HL-60/S4 treated with retinoic acid at 250 ng/mL for 4 days and 3 days (cell line): Measurements from ENCODE around the gene ALDH7A1.

Source experiments
- in situ Hi-C: fragments of 300-500 bp; cut with MboI; formaldehyde crosslinking; loops from 2 replicates; pipeline ENCODE4 v1.7.0; 2022; ENCODE audit warnings: low sequenced_read_pairs

ALDH7A1 gene

DNA sequence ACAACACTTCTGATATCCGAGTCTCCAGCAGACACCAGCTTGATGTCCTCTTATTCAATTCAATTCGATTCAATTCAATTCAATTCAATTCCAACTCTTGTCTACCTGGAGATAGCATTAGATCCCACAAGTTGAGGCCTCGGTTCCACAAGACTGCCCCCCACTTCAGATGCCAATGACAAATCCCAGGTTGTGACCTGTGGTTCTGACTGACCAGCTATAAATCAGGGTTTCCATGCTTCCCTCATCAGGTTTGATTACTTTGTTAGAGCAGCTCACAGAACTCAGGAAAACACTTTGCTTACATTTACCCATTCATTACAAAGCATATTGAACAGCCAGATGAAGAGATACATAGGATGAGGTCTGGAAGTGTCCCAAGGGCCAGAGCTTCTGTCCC, 82.6 kb downstream of the ALDH7A1 start:
- in situ Hi-C loops, result no loop called here

DNA sequence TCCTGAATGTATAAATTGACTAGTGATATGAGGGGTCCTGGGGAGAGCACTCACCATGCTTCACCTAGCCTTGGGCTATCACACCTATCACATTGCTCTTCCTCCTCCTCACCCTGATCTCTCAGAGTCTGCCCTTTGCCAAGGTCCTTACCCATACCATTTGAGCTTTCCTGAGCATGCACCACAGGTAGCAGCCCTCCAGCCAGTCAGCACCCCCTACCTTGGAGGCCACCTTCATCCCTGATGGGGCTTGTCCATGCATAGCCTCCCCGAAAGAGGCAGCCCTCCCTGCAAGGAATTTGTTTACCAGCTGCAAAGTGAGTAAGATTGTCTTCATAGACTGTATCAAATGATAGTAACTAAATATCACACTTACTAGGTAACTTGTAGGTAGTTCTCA, 83.1 kb downstream of the ALDH7A1 start:
- in situ Hi-C loops, result no loop called here

DNA sequence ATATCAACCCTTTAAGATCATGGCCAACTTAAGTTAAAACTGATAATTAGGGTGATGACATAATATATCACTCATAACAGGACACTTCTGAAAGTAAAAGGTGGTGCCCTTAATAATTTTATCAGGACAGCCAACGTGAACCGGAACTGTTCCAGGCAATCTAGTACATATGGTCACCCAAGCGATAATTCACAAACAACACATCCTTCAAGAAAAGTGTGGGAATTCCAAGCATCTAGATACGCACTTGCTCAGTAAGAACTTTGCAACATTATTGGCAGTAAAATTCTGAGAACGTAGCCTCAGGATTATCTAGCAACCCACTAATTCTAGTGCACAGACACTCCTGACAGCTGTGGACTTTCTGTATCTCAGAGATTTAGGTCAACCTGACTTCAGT, 85.7 kb downstream of the ALDH7A1 start:
- in situ Hi-C loops, result no loop called here

DNA sequence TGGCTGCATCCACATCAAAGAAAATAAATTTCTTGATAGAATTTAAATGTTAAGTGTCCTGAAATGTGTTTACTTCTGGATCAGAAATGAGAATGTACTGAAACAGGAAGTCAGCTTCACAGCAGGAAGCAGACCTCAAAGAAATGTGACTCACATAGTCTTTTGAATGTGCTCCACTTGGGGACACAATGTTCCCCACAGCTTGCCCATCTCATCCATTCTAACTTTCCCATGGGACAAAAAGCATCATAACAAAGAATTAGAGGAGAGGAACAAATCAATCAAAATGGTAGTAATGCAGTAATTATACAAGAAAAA, 86.1 kb downstream of the ALDH7A1 start:
- in situ Hi-C loops, result no loop called here

- in situ Hi-C loops, result no loop called here
Measured at GRCh38 chr5:126508251-126508961, 86.6 kb downstream of the ALDH7A1 start.

- in situ Hi-C loops, result no loop called here
Measured at GRCh38 chr5:126506079-126506478, 88.9 kb downstream of the ALDH7A1 start.

DNA sequence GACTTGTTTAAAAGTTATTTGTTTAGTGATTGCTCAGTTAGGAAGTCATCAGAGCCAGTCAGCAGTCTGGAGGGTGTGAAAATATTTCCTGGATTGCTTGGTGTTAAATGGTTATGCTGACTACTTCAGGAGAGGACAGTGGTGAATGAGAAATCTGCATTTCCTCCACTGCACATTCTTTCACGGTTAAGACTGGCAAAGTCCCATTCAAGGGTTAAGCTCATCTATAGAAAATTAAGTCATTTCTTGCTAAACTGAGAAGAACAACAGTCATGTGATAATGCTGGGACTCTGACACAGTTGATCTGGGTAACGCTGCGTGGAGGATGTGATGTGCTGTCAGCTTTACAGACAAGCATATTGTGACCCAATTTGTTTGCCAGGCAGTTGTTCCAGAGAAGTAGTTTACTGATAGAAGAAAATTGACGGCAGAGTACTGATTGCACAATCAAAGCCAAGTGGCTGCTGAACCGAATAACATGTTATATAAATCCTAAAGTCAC, 91.4 kb downstream of the ALDH7A1 start:
- in situ Hi-C loops, result no loop called here

GRCh38 chr5:126501448-126501847, 93.6 kb downstream of the ALDH7A1 start:
- in situ Hi-C loops, result no loop called here

DNA sequence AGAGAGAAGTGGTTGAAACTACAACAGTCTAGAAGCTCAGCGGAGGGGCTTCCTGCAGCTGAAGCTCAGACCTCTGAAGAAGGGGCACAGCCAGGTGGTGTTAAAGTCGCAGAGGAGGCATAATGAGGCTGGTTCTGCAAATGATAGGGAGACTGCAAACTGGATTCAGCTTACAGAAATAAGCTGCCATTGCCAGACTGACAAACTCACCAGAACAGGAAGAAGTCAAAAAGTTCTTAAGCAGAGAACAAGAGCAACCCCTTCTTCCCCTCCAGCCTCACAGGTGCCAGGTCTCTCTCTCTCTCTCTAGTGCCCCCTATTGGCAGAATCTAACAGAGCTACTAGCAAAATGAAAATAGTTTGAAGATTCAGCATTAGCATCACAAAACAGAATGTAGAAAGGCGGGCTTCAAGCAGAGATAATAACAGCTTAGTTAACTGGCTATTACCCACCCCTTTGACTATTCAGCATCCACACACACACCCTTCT, 95.1 kb downstream of the ALDH7A1 start:
- in situ Hi-C loops, result no loop called here

DNA sequence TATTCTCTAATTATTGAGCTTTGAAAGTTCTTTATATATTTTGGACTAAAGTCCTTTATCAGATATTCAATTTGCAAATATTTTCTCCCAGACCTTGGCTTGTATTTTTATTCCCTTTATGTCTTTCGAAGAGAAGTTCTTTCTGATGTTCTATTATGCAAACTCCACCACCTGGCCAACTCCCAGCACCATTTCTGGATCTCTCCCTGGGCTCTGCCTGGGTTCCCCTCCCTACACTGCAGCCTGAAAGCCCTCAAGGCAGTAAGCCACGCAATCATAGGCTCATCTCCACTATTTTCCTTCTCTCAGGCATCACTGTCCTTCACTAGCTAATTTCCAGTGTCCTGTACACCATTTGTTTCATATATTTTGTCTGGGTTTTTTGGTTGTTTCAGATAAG, 95.7 kb downstream of the ALDH7A1 start:
- in situ Hi-C loops, result no loop called here

DNA sequence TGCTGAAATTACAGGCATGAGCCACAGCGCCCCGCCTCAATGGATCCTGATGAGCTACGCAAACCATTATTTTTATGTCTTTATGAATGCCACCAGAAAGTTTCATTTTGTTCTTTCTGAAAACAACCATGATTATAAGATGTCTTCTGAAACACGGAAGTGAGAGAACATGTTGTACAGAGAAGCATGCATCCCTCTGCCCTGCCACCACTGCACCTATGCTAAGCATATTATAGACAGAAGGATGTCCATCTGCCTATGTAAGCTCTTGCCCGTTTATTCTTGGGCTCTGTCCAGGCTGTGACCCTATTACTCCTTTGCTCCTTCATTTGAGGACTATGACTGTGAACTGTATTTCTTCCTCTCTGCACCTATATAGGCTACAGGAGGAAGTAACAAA, 97.5 kb downstream of the ALDH7A1 start:
- in situ Hi-C loops, result no loop called here

DNA sequence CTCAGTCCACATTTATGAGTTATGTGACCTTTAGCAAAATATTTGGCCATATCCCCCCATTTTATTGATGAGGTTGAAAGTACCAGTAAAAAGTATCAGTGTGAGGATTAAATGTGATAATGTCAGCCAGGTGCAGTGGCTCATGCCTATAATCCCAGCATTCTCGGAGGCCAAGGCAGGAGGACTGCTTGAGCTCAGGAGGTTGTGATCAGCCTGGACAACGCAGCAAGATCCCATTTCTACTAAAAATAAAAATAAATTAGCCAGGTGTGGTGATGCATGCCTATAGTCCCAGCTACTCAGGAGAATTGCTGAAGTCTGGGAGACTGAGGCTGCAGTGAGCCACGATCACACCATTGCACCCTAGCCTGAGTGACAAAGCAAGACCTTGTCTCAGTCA, 100.6 kb downstream of the ALDH7A1 start:
- in situ Hi-C loops, result no loop called here

DNA sequence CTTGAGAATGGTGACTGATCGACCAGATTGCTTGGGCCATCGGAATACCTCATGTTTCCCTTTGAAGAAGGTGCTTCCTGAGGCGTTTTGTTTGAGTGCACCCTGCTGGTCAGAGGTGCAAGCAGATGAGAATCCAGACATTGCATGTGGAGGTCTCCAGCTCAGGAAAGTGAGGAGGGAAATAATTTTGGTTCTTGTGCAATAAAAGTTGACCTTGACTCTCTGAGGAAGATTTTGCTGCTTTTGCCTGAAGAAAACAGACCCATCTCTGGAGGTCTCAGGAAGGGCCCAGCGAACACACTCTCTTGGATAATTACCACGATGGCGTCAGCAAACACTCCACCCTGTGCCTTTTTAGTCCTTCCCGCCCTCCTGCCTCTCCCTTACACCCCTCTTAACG, 102.1 kb downstream of the ALDH7A1 start:
- in situ Hi-C loops, result no loop called here

GRCh38 chr5:126490167-126490940, 104.7 kb downstream of the ALDH7A1 start:
- in situ Hi-C loops, result no loop called here

DNA sequence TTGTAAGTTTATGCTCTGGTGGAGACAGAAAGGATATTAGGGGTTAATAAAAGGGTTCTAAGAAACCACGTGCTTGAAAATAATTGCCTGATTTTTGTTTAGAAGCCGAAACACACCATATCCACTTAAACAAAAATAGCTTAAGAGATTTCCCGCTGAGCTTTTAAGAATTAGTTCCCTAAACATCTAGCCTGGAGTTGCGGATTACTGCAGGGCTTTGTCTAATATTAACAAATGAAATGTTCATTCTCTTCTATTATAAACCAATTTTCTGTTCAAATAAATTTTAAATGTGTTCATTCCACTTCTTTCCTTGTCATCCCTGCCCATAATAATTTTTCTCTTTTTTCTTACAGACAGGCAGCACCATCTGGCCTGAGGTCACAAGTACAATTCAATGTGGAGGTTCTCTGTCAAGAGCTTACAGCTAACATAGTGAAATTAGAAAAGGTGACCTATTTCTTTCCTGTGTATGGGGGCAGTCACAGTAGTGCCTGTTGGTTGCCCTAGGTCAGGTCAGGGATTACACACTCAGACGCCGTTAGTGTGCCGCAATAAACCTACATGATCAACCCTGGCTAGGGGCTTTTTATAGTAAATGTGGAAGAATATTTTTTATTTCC, 106.5 kb downstream of the ALDH7A1 start:
- in situ Hi-C loops, result no loop called here

- in situ Hi-C loops, result no loop called here
Measured at GRCh38 chr5:126487596-126487995, 107.4 kb downstream of the ALDH7A1 start.

- in situ Hi-C loops, result no loop called here
Measured at GRCh38 chr5:126486332-126486731, 108.7 kb downstream of the ALDH7A1 start.

DNA sequence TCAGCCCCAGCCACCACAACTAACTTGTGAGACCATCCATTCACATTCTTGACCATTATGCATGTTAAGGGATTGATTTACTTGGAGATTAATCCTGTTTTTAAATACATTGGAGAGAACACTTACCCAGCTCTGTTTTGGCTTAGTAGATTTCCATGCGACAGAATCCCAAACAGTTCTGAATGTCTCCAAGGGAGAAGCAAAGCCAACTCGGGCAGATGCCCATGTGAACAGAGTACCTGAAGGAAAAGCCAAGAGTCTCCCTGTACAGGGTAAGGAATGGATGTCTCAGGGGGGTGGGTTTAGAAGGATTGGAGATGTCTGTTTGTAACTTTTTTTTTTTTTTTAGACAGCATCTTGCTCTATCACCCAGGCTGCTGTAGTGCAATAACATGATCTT, 110.8 kb downstream of the ALDH7A1 start:
- in situ Hi-C loops, result no loop called here

DNA sequence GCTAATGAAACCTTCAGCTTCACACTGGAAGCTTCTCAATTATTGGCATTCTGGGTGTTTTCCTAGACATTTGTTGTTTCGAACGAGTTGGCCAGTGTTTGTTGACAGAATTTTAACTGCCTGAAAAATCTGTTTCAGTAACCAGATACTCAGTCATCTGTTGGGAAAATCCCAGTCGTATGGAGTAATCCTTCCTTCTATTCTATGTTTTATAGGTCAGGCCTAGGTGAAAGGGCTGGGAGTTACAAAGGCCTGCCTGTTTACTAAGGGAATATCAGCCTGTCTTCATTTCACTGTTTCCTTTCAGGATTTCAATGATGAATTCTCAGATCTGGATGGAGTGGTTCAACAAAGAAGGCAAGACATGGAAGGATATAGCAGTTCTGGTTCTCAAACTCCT, 111.9 kb downstream of the ALDH7A1 start:
- in situ Hi-C loops, result no loop called here

DNA sequence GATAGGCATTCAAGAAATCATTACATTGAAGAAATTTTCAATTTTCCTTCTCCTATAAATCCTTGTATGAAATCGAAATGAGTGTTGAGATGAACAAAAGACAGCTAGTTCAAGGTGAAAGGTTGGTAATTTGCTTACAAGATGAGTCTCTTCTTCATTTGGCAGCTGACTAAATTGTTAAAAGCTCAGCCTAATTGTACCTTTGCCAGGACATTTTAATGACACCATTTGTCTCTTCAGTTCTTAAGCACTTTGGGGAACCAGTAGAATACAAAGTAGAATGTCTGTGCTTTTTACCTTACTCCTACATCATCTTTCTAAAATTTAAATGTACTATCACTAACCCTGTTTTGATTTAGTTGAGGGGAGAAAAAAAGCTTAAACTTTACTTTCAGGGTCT, 112.4 kb downstream of the ALDH7A1 start:
- in situ Hi-C loops, result no loop called here

DNA sequence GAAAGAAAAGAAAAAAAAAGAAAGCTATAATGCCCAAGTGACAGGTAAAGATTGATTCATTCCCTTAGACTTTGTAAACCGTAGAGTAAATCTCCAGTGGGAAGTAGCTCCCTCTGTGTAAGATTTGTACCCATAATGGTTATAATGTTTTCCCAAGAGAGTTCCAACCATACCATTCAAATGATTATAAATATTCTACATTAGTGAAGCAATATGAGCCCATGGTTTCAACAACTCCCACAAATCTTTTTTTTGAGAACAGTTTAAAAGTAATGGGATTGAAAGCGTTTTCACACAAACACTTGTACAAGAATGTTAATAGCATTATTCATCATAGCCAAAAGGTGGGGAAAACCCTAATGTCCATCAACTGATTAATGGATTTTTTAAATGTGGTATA, 113.8 kb downstream of the ALDH7A1 start:
- in situ Hi-C loops, result no loop called here
